ENCODE results near the gene GARNL3.

The GARNL3 gene

DNA sequence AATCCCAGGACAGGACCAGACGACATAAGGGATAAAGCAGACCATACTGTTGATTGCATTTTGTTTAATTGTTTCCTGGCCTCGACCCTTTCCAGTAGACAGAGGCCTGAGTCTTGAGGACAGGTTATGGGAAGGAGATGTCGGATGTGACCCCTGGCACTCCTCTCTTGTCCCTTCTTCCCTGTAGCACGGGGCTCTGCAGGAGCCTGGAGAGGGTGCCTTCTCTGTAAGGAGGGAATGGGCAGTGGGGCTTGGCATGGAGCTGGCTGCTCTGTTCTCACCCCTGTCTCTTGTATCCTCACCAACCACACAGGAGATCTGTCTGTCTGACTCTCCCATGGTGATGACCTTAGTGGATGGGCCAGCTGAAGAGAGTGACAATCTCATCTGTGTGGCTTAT lies 92.3 kb downstream of the GARNL3 start:
- Mint-ChIP-seq H3K4me1 (ENCODE audit: low read depth) (peaks cover 4% of the 10 kb centered on the region), H3K4me3 (no peak overlapping the region), H3K36me3 (ENCODE audit: low read depth) (no peaks in the 10 kb centered on the region), H3K27me3 (peaks cover 40% of the 10 kb centered on the region), H3K27ac (no peak overlapping the region), H3K9me3 (no peaks in the 10 kb centered on the region)
- no peak for DNase-seq

DNA sequence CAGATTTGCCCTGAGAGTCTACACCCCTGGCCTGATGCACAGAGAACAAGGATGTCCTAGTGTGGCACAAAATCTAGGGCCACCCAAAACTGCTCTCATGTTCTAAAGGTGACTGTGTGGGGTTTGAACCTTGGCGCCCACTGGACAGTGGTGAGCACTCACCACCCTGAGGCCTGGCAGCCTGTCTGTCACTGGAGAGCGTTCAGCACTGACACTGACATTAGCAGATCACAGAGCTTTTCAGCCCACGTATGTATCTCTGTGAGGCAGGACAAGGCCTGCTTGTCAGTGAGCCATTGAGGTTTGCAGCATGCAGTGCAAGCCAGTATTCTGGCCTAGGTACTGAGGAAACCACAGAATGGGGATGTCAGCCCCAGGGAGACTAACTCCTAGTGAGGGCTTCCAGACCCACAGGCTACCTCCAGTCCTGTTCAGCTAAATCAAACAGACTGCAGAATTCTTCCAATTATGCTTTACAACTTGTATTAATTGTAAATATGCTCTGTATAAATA lies 93.5 kb downstream of the GARNL3 start:
- Mint-ChIP-seq H3K9me3 (no peaks in the 10 kb centered on the region), H3K27ac (no peak overlapping the region), H3K27me3 (peaks cover 39% of the 10 kb centered on the region), H3K36me3 (ENCODE audit: low read depth) (no peaks in the 10 kb centered on the region), H3K4me1 (ENCODE audit: low read depth) (peaks cover 4% of the 10 kb centered on the region), H3K4me3 (no peak overlapping the region)
- no peak for DNase-seq

DNA sequence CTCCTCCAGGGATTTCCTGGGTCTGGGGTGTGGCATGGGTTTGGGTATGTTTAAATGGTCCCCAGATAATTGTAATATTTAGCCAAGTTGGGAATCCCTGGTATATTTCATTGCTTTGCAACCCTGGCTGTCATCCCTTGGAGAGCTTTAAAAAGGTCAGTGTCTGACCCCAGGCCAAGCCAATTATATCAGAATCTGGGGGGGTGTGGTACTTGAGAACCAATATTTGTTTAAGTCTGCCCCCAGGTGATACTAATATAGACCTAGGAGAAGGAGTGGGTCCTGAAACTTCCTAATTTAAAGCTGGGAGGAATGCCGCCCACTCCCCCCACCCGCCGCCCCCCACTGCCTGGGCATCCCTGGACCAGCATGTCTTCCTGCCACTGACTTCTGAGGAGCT lies 94.2 kb downstream of the GARNL3 start:
- H3K9me3 Mint-ChIP-seq, result no peaks in the 10 kb centered on the region
- no peak overlapping the region for H3K27ac Mint-ChIP-seq
- H3K27me3 Mint-ChIP-seq, result peaks cover 35% of the 10 kb centered on the region
- H3K36me3 Mint-ChIP-seq (ENCODE audit: low read depth), result no peaks in the 10 kb centered on the region
- peaks cover 4% of the 10 kb centered on the region for H3K4me1 Mint-ChIP-seq (ENCODE audit: low read depth)
- no peak overlapping the region for H3K4me3 Mint-ChIP-seq
- DNase-seq, result no peak

DNA sequence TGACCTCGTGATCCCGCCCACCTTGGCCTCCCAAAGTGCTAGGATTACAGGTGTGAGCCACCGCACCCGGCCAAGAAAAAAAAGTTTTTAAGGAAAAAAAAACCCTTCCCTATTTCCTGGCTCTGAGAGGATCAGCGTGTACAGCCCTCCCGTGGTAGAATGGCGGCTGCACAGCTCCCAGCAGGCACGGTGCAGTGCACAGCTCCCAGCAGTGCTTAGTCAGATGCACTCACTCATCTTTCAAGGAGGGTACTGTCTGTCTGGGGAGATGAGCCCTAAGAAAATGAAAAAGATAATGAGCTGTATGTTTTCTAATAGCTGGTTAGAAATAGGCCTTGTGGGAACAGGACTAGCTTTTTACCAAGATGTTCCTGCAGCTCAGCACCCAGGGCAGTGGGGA lies 95.7 kb downstream of the GARNL3 start:
- no peaks in the 10 kb centered on the region for H3K36me3 Mint-ChIP-seq (ENCODE audit: low read depth)
- no peaks in the 10 kb centered on the region for H3K9me3 Mint-ChIP-seq
- DNase-seq, result no peak
- H3K4me1 Mint-ChIP-seq (ENCODE audit: low read depth), result peaks cover 4% of the 10 kb centered on the region
- H3K27ac Mint-ChIP-seq, result no peak overlapping the region
- peaks cover 24% of the 10 kb centered on the region for H3K27me3 Mint-ChIP-seq
- no peak overlapping the region for H3K4me3 Mint-ChIP-seq

DNA sequence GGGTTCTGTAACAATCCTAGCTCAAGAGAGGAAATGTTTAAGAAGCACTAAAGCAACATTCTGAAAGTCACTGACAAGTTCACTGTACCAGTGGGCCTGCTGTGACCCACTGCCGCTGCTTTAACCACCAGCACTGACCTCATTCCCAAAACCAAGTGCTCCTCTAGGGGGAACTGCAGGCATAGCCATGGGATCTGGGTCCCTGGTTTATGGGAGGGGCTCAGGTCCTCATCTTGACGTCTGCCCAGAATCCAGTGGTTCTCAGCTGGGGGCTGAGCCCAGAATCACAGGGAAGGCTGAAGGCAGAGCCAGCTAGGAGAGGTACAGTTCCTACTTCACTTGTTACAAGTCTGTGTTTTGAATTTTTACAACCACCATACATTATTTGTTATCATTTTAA lies 96.3 kb downstream of the GARNL3 start:
- no peaks in the 10 kb centered on the region for H3K36me3 Mint-ChIP-seq (ENCODE audit: low read depth)
- H3K27me3 Mint-ChIP-seq, result peaks cover 18% of the 10 kb centered on the region
- no peak overlapping the region for H3K4me3 Mint-ChIP-seq
- no peaks in the 10 kb centered on the region for H3K9me3 Mint-ChIP-seq
- no peak for DNase-seq
- peaks cover 4% of the 10 kb centered on the region for H3K4me1 Mint-ChIP-seq (ENCODE audit: low read depth)
- no peak overlapping the region for H3K27ac Mint-ChIP-seq

DNA sequence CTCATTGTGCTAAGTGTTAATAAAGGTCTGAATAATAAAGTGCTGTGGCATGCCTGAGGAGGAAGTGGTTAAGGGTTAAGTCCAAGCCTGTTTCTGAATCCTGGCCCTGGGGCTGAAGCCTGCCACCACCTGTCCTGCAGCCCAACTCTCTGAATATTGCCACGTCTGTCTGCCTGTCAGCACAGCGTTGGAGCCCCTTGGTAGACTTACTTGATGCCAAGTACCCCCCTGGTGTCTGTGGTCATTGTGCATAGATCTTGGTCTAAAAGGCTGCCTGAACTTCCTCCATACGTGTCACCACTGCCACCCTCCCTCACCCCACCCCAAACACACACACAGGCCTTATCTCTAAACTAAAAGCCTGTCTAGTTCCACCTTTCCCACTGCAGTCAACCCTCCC lies 97.0 kb downstream of the GARNL3 start:
- Mint-ChIP-seq H3K27ac (no peak overlapping the region), H3K9me3 (no peaks in the 10 kb centered on the region), H3K27me3 (peaks cover 12% of the 10 kb centered on the region), H3K36me3 (ENCODE audit: low read depth) (no peaks in the 10 kb centered on the region), H3K4me1 (ENCODE audit: low read depth) (peaks cover 4% of the 10 kb centered on the region), H3K4me3 (no peak overlapping the region)
- DNase-seq, result no peak

DNA sequence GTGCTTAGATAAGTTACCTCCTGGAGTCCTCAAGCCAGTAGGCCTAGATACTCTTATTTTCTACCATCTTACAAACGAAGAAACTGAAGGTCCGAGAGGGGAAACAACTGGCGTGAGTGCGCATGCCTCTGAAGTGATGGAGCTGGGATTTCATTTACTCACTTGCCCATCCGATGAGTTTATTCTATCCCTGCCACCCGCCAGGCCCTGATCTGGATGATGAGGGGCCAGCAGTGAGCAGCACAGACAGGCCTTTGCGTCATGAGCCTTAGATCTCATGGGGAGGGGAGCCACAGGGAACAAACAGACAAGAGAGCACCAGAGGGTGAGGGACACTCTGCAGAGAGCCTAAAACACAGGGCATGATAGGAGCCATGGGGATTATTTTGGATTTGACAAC lies 98.3 kb downstream of the GARNL3 start:
- Mint-ChIP-seq H3K27ac (no peak overlapping the region), H3K9me3 (no peaks in the 10 kb centered on the region), H3K27me3 (peaks cover 12% of the 10 kb centered on the region), H3K36me3 (ENCODE audit: low read depth) (no peaks in the 10 kb centered on the region), H3K4me3 (no peak overlapping the region), H3K4me1 (ENCODE audit: low read depth) (peaks cover 4% of the 10 kb centered on the region)
- DNase-seq, result no peak

DNA sequence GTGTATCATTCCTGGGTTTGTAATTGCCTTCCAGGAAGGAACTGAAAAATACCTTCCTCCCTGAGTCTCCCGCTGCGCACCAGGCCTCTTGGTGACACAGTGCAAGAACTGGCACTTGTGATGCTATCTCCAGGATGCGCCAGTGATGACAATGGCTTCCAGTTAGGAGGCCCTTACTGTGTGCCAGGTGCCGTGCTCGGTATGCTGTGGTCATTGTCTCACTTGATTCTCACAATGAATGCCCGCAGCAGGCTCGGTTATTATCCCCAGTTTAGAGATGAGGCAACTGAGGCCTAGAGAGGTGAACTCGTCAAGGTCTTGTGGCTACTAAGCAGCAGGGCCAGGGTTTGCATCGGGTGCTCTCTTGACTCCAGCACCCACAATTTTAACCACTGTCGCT lies 100.9 kb downstream of the GARNL3 start:
- peaks cover 4% of the 10 kb centered on the region for H3K4me1 Mint-ChIP-seq (ENCODE audit: low read depth)
- H3K9me3 Mint-ChIP-seq, result no peaks in the 10 kb centered on the region
- H3K4me3 Mint-ChIP-seq, result no peak overlapping the region
- H3K36me3 Mint-ChIP-seq (ENCODE audit: low read depth), result no peaks in the 10 kb centered on the region
- H3K27ac Mint-ChIP-seq, result no peak overlapping the region
- DNase-seq, result peak; percentile 11
- H3K27me3 Mint-ChIP-seq, result peaks cover 34% of the 10 kb centered on the region

DNA sequence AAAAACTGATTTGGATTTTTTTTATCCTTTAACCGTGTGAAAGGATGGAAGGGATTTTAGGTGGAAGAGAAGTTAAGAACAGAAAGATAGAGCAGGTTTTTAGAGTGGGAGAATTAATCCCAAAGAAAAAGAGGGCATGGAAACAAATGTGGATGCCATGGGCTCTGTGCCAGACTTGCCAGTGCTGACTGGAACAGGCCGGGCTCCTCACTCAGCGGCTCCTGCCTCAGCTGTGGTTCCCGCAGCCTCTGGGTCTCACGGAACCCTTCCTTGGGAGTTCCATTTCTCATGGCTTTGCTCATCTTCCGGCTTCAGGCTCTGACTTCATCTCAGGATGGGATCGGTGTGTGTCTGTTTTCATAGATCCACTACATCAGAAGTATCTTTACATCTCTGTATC lies 102.0 kb downstream of the GARNL3 start:
- Mint-ChIP-seq H3K27me3 (peaks cover 43% of the 10 kb centered on the region), H3K36me3 (ENCODE audit: low read depth) (no peaks in the 10 kb centered on the region), H3K9me3 (no peaks in the 10 kb centered on the region), H3K27ac (no peak overlapping the region), H3K4me1 (ENCODE audit: low read depth) (no peaks in the 10 kb centered on the region), H3K4me3 (no peak overlapping the region)
- no peak for DNase-seq

DNA sequence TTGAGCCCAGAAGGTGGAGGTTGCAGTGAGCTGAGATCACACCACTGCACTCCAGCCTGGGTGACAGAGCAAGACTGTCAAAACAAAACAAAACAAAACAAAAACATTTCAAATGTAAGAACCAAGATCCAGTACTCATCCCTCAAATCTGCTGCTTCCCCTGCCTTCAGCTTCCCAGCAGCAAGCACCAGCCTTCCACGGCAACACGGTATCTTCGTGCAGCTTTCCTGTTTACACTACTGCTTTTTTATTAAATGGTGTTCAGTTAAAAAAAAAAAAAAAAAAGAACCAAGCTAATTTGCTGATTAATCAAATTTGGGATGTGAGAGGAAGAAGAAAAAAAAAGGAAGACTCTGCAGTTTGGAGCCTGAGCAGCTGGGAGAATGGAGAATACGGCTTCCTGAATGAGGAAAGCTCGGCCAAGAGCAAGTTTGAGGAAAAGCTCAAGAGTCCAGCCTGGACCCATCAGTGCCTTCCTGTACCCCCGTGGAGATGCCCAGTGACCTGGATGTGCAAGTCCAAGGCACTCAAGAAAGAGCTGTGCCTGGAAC lies 104.4 kb downstream of the GARNL3 start:
- no peak overlapping the region for H3K4me3 Mint-ChIP-seq
- peaks cover 59% of the 10 kb centered on the region for H3K27me3 Mint-ChIP-seq
- no peaks in the 10 kb centered on the region for H3K36me3 Mint-ChIP-seq (ENCODE audit: low read depth)
- no peaks in the 10 kb centered on the region for H3K4me1 Mint-ChIP-seq (ENCODE audit: low read depth)
- no peaks in the 10 kb centered on the region for H3K9me3 Mint-ChIP-seq
- DNase-seq, result no peak
- no peak overlapping the region for H3K27ac Mint-ChIP-seq

DNA sequence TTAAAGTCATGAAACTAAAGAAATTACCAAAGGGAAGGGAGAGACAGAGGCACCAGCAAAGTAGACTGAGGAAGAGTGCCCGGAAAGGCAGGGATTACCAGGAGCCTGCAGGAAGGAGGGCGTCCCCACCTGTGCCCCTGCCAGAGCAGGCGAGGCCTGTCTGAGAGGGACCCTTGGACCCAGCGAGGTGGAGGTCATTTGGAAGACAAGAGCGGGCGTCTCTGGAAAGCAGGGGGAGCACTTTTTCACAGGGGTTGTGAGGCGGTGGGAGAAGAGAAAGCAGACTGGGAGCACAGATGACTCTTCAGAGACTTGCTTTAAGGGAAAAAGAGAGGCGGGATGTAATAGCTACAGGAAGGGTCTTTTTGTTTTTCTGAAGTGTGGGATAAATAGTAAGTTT lies 104.9 kb downstream of the GARNL3 start:
- no peak overlapping the region for H3K4me3 Mint-ChIP-seq
- no peaks in the 10 kb centered on the region for H3K9me3 Mint-ChIP-seq
- no peaks in the 10 kb centered on the region for H3K4me1 Mint-ChIP-seq (ENCODE audit: low read depth)
- peaks cover 59% of the 10 kb centered on the region for H3K27me3 Mint-ChIP-seq
- DNase-seq, result no peak
- no peak overlapping the region for H3K27ac Mint-ChIP-seq
- no peaks in the 10 kb centered on the region for H3K36me3 Mint-ChIP-seq (ENCODE audit: low read depth)

DNA sequence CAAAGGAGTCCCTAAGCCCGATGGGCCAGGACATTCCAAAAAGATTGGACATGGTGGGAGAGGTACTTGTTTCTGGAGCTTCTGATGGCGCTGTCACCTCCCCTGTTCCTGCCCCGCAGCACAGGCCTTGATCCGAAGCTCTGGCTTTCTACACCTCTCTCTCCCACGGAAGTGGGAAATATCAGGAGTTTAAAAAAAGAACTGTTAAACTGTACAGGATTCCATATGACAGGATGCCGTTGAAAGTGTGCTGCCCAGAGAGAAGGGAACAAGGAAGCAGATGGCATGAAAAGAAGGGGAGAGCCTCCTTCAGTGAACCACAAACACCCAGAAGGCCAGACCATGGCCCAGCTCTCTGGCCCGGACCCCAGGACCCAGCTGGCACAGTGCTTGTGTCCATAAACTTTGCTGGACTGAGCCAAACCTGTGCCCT lies 105.6 kb downstream of the GARNL3 start:
- no peak for DNase-seq
- H3K27me3 Mint-ChIP-seq, result peaks cover 65% of the 10 kb centered on the region
- H3K9me3 Mint-ChIP-seq, result no peaks in the 10 kb centered on the region
- H3K4me3 Mint-ChIP-seq, result no peak overlapping the region
- no peak overlapping the region for H3K27ac Mint-ChIP-seq
- H3K36me3 Mint-ChIP-seq (ENCODE audit: low read depth), result no peaks in the 10 kb centered on the region
- no peaks in the 10 kb centered on the region for H3K4me1 Mint-ChIP-seq (ENCODE audit: low read depth)

DNA sequence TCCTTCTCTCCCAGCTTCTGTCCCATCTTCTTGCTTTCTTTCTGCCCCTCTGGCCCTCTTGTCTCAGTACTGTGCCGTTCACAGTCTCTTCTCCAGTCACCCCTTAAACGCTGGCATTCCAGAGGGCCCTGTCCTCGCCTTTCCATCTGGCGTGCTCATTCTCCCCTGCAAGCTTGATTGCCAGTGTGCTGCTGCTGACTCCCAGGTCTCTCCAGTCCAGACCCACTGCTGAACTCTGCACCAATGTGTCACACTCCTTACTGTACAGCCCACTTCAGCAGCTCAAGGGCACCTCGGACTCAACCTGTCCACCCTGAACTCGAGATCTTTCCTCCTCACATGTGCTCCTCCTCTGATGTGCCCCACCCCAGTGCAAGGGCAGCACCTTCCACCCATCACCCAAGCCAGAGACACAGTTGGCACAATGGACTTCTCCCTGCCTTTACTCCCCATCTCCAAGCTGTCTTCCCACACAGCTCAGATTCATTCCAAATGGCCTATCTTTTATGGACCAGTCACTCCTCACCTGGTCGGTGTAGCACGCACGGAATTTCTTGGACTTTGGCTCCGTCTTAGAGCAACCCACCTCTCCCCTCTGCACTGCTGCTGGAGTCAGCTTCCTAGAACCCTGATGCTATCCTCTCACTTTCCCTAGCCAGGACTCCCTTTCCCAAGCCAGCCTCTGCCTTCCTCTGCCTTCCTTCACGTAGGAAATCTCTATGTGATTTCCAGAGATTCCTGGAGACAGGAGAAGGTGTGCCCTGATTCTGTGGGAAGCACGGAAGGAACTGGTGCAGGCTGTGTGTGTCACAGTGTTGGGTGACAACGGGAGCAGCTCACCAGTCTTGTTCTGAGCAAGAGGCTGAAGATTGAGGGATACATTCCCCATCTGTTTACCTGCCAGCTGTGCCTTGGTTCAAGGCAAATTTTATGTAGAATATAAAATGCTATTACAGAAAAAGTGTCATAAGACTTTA lies 106.4 kb downstream of the GARNL3 start:
- no peaks in the 10 kb centered on the region for H3K9me3 Mint-ChIP-seq
- DNase-seq, result peak; percentile 16
- H3K4me1 Mint-ChIP-seq (ENCODE audit: low read depth), result no peaks in the 10 kb centered on the region
- peaks cover 73% of the 10 kb centered on the region for H3K27me3 Mint-ChIP-seq
- no peak overlapping the region for H3K4me3 Mint-ChIP-seq
- H3K27ac Mint-ChIP-seq, result no peak overlapping the region
- H3K36me3 Mint-ChIP-seq (ENCODE audit: low read depth), result no peaks in the 10 kb centered on the region

DNA sequence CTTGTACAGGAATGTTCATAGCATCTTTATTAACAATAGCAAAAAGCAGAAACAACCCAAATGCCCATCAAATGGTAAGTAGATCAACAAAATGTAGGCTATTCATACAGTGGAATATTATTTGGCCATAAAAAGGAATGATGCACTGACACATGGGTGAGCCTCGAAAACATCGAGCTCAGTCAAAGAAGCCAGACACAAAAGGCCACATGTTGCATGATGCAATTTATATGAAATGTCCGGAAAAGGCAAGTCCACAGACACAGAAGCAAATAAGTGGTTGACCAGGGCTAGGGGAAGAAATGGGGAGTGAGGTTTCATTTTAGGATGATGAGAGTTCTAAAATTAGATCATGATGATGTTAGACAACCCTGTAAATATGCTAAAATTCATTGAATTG lies 115.9 kb downstream of the GARNL3 start:
- H3K27ac Mint-ChIP-seq, result no peak overlapping the region
- H3K4me3 Mint-ChIP-seq, result no peak overlapping the region
- no peak for DNase-seq
- H3K4me1 Mint-ChIP-seq (ENCODE audit: low read depth), result no peaks in the 10 kb centered on the region
- peaks cover 8% of the 10 kb centered on the region for H3K9me3 Mint-ChIP-seq
- H3K27me3 Mint-ChIP-seq, result peaks cover 71% of the 10 kb centered on the region
- H3K36me3 Mint-ChIP-seq (ENCODE audit: low read depth), result no peaks in the 10 kb centered on the region

DNA sequence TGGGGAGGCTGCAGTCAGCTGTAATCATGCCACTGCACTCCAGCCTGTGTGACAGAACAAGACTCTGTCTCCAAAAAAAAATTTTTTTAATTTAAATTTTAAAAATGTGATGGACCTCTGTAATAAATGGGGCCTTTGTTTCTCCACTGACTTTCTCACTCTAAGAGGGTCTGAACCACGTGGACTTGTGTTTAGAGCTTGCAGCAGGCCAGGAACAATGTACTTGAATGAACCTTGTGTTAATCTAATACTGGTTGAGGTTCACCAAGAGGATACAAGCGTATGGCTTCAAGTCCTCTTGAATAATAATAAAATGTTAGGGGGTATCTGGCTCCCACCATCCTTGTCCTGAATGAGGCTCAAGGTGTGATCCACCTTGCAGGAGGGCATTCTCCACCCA lies 118.0 kb downstream of the GARNL3 start:
- H3K9me3 Mint-ChIP-seq, result peaks cover 8% of the 10 kb centered on the region
- no peak overlapping the region for H3K4me3 Mint-ChIP-seq
- H3K27me3 Mint-ChIP-seq, result peaks cover 75% of the 10 kb centered on the region
- H3K4me1 Mint-ChIP-seq (ENCODE audit: low read depth), result peaks cover 6% of the 10 kb centered on the region
- no peaks in the 10 kb centered on the region for H3K36me3 Mint-ChIP-seq (ENCODE audit: low read depth)
- no peak overlapping the region for H3K27ac Mint-ChIP-seq
- DNase-seq, result no peak

Data from activated T-cell treated with anti-CD3 and anti-CD28 coated beads, Interleukin-2, amount 50 U/mL, for 24 hours (primary cell).